Measurements from ENCODE around the gene LAMP5.
A peak's percentile ranks its signal among the peaks of the same experiment; 100 is the strongest.

GRCh38 chr20:9508240-9508661, 6.1 kb upstream of the LAMP5 start:
- TF ChIP-seq CTCF (IDR thresholded peaks at IDR 0.05; ENCODE audit: poor library complexity): no peak
- TF ChIP-seq EZH2 (IDR thresholded peaks at IDR 0.05; ENCODE audit: borderline replicate concordance): no peak
- peak; percentile 18 for TF ChIP-seq EZH2phosphoT487 (IDR thresholded peaks at IDR 0.05; ENCODE audit: low read depth, severe bottlenecking, unreplicated experiment)

Data from hepatocyte (in vitro differentiated cells).